ENCODE results near the gene DMD.

- TF ChIP-seq CTCF (IDR thresholded peaks at IDR 0.05; ENCODE audit: low read depth, low read length) (no peak), POLR2A (IDR thresholded peaks at IDR 0.05; ENCODE audit: extremely low read depth, insufficient read length) (no peak)
These were observed 1610.5 kb downstream of the DMD start for GRCh38 chrX:31600823-31601222.

Data from NB4 (cell line).